ENCODE data around the gene OAT. TPM values are rescaled to one million over a fixed set of nuclear protein-coding genes. Genes with fewer than 3 reads are reported as not detected.

OAT gene
- 54.2 TPM for total RNA-seq
- long read RNA-seq, transcript OAT-208 (9 exons, 1,864 nt), result minor isoform, 5 of 88 reads
- long read RNA-seq, transcript OAT-201 (10 exons, 2,048 nt), result major isoform, 71 of 88 reads
- long read RNA-seq, partial matches to known transcripts, result 4 of 88 reads
- long read RNA-seq, other reads (novel, unspliced or antisense), result 8 of 88 reads

DNA sequence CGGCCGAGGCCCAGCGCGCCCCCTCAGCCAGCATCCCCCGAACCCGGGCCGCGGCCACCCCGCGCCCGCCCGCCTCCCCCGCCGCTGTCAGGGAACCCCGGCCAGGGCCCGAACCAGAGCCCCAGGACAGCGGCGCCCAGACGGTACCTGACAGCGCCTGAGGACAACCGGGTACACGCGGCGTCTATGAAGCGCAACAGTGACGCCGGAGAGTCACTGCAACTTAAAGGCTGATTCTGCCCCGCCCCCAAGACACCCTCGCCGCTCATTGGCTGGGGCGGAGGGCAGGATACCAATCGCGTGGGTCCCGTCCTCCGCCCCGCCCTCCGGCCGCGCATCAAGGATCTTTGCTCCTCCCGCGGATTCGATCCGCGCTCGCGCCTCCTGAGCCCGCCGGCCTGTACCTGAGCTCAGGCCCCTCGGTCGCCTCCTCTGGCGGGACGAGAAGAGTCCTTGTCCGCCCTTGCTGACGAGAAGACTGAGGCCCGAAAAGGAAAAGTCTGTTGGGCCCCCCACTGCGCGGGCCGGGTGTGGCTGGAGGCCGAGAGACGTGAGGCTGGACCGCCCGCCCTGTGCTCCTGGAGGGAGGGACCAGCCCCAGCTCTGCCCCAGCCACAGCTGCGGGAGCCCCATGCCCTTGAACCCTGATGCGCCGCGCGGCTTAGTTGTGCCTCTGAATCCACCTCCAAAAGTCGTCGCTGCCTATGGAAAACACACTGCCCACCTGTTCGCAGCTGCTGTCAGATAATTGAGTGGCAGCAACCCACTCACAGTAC lies at the start of gene OAT:
Gene OAT (minus strand): TSS at position 198 of the 776 bp plus-strand sequence. CDS start 6,752 bp downstream, outside the sequence.
- H3K4me1 ChIP-seq, result peaks cover 43% of the 10 kb centered on the region
- peaks cover 4% of the 10 kb centered on the region for H3K27me3 ChIP-seq (ENCODE audit: low read depth)
- DNase-seq (peak; percentile 98), ATAC-seq (peak; percentile 98)
- no peaks in the 10 kb centered on the region for H3K9me3 ChIP-seq
- H3K4me3 ChIP-seq, result peak within 1 kb of the TSS; percentile 90
- TF ChIP-seq, protein P1, sequence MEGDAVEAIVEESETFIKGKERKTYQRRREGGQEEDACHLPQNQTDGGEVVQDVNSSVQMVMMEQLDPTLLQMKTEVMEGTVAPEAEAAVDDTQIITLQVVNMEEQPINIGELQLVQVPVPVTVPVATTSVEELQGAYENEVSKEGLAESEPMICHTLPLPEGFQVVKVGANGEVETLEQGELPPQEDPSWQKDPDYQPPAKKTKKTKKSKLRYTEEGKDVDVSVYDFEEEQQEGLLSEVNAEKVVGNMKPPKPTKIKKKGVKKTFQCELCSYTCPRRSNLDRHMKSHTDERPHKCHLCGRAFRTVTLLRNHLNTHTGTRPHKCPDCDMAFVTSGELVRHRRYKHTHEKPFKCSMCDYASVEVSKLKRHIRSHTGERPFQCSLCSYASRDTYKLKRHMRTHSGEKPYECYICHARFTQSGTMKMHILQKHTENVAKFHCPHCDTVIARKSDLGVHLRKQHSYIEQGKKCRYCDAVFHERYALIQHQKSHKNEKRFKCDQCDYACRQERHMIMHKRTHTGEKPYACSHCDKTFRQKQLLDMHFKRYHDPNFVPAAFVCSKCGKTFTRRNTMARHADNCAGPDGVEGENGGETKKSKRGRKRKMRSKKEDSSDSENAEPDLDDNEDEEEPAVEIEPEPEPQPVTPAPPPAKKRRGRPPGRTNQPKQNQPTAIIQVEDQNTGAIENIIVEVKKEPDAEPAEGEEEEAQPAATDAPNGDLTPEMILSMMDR (IDR thresholded peaks at IDR 0.05), result no peak
- peak within 1 kb of the TSS; percentile 92 for H3K27ac ChIP-seq
- intact Hi-C loops (cut with DNase I), result no loop called here
- no peaks in the 10 kb centered on the region for H3K36me3 ChIP-seq

DNA sequence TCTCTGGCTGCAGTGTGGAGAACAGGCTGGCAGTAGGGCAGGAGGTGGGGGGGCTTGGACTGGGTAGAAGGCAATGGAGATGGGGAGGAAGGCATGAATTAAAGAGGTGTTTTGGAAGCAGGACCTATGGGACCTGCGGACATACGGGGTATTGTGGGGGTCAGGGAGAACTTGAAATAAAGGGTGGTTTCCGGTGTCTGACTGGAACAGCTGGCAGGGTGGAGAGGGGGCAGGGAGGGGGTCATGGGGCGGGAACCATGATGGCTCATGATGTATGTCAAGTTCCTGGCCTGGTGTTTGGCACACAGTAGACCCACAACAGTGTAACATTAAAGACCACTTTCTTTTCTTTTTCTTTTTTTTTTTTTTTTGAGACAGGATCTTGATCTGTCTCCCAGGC lies 48.4 kb upstream of the OAT start:
- intact Hi-C loops (cut with DNase I), result no loop called here
- Histone ChIP-seq H3K27ac (no peak overlapping the region), H3K9me3 (no peaks in the 10 kb centered on the region), H3K27me3 (ENCODE audit: low read depth) (no peaks in the 10 kb centered on the region), H3K4me1 (peaks cover 5% of the 10 kb centered on the region), H3K36me3 (no peaks in the 10 kb centered on the region), H3K4me3 (no peak overlapping the region)
- TF ChIP-seq, protein P1 (IDR thresholded peaks at IDR 0.05), result no peak
- ATAC-seq (no peak), DNase-seq (no peak)

DNA sequence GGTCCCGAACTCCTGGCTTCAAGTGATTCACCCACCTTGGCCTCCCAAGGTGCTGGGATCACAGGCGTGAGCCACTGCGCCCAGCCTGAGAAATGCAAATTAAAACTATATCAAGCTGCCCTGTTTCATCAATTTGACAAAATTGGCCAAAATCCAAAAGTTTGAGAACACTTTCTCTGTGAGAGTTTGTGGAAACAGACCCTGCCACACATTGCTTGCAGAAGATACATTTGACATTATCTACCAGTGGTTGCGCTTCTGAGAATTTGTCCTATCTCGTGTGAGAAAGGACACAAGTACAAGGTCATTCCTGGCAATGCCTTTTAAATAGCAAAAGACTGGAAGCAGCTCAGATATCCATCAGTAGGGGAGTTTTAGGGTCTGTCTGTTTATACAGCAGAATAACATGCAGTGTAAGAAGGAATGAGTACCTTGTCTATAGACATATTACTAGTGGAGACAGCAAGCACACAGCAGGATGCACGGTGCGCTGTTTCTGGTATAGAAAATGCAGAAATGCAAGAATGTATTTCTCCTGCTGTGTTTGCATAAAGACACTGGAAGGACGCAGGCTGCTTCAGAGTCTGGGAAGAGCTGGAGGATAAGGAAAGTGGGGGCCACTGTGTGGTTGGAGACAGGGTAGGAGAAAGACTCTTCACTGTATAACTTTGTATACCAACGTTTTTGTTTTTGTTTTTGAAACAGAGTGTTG lies 47.2 kb upstream of the OAT start:
- Histone ChIP-seq H3K4me1 (peaks cover 12% of the 10 kb centered on the region), H3K36me3 (no peaks in the 10 kb centered on the region), H3K9me3 (no peaks in the 10 kb centered on the region), H3K27ac (no peak overlapping the region), H3K4me3 (no peak overlapping the region), H3K27me3 (ENCODE audit: low read depth) (no peaks in the 10 kb centered on the region)
- intact Hi-C loops (cut with DNase I), result no loop called here
- DNase-seq (no peak), ATAC-seq (no peak)
- TF ChIP-seq, protein P1 (IDR thresholded peaks at IDR 0.05), result no peak

DNA sequence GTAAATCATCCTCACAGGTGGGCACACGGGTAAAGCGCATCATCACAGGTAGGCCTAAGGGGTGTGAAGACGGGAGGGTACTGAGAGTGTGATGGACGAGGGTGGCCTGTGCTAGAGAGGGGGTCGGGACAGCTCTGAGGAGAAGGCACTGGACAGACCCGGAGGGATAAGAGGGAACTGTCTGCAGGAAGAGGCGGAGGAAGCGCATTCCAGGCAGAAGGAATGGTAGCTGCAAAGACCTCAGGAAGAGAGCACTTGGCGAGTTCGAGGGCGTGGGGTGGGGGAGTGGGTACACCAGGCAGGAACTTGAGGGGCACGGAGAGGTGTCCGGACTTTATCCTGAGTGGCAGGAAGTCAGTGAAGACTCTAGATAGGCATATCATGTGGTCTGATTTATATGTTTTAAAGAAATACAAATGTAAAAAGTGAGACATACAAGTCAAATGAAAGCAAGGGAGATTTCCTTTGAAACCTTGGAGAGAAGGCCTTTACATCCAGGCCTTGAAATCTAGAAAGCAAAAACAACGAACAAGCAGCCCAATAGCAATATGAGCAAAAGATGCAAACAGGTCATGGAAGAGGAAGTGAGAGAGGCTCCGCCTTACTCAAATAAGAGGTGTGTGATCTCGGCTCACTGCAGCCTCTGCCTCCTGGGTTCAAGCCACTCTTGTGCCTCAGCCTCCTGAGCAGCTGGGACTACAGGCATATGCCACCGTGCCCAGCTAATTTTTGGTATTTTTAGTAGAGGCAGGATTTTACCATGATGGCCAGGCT lies 46.5 kb upstream of the OAT start:
- Histone ChIP-seq H3K27ac (no peak overlapping the region), H3K9me3 (no peaks in the 10 kb centered on the region), H3K27me3 (ENCODE audit: low read depth) (no peaks in the 10 kb centered on the region), H3K4me1 (peaks cover 13% of the 10 kb centered on the region), H3K36me3 (no peaks in the 10 kb centered on the region), H3K4me3 (no peak overlapping the region)
- DNase-seq (no peak), ATAC-seq (no peak)
- intact Hi-C loops (cut with DNase I), result no loop called here
- TF ChIP-seq, protein P1 (IDR thresholded peaks at IDR 0.05), result no peak
